A549 (cell line): ENCODE measurements around the gene FAM221A.

Experiments used
- CEBPB ChIP-seq, 2 experiments: fragments of >200 bp in 1 of 2; sonication (Bioruptor Twin) in 1 of 2; formaldehyde crosslinking in 1 of 2; IDR thresholded peaks; 2 replicates each; pipeline ENCODE4 v1.6.1; 2012 to 2016
- CHD2 ChIP-seq: fragments of 150-350 bp; IDR thresholded peaks from 2 replicates; pipeline ENCODE4 v1.6.1; 2014; ENCODE audit warnings: low read length; ENCODE audit not compliant: partially characterized antibody
- EP300 ChIP-seq, 2 experiments: fragments of >200 bp; sonication (Bioruptor Twin); formaldehyde crosslinking; IDR thresholded peaks; 2 replicates in 1 of 2; 3 replicates in 1 of 2; pipeline ENCODE4 v1.6.1; 2016 to 2017
- MYC ChIP-seq: IDR thresholded peaks from 2 replicates; pipeline ENCODE4 v1.6.1; 2012; ENCODE audit warnings: mild to moderate bottlenecking, inconsistent platforms, low read length, improper control_type of control experiment, borderline replicate concordance
- NFE2L2 ChIP-seq: fragments of 150-350 bp; conservative IDR thresholded peaks from 2 replicates; pipeline ENCODE4 v1.6.1; 2014; ENCODE audit warnings: low read length
- POLR2A ChIP-seq: IDR thresholded peaks from 2 replicates; pipeline ENCODE4 v1.6.1; 2012; ENCODE audit warnings: mild to moderate bottlenecking, low read length
- RNF2 ChIP-seq: fragments of 200-600 bp; sonication (generic); IDR thresholded peaks from 2 replicates; pipeline ENCODE4 v1.6.1; 2016; ENCODE audit warnings: low read depth, mild to moderate bottlenecking, antibody characterized with exemption, moderate library complexity, borderline replicate concordance
- ZSCAN20 ChIP-seq: fragments of 250-450 bp; sonication (Bioruptor Pico); IDR thresholded peaks from 2 replicates; pipeline ENCODE4 v1.8.0; 2022; ENCODE audit warnings: mild to moderate bottlenecking, moderate library complexity
- TF ChIP-seq, protein P1 (sequence below): fragments of >200 bp; sonication (Bioruptor Twin); formaldehyde crosslinking; IDR thresholded peaks from 3 replicates; pipeline ENCODE4 v1.5.1; 2016
- TF ChIP-seq, protein P2 (sequence below): IDR thresholded peaks from 2 replicates; pipeline ENCODE4 v1.6.1; 2012

DNA sequence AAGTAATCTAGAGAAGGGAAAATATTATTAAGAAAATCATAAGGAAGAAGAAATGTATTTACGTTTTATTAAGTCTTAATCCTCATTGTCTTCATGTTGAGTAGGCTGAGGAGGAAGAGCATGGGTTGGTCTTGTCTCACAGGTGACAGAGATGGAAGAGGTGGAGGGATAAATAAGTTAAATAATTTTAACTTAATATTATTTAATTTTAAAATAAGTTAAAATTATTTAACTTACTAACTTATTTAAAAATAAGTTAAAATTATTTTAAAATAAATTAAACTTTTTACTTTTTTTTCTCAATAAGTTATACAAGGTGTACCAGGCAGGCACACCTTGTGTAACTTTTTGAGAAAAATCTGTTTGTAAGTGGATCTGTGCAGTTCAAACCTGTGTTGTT is 66.6 kb downstream of the FAM221A start:
- TF ChIP-seq MYC (no peak), CHD2 (no peak), POLR2A (no peak), ZSCAN20 (CRISPR knock-in tag) (no peak), RNF2 (no peak), NFE2L2 (no peak), CEBPB (IDR thresholded peaks at IDR 0.05) (no peak), EP300 (IDR thresholded peaks at IDR 0.05) (no peak)
- TF ChIP-seq, protein P1, sequence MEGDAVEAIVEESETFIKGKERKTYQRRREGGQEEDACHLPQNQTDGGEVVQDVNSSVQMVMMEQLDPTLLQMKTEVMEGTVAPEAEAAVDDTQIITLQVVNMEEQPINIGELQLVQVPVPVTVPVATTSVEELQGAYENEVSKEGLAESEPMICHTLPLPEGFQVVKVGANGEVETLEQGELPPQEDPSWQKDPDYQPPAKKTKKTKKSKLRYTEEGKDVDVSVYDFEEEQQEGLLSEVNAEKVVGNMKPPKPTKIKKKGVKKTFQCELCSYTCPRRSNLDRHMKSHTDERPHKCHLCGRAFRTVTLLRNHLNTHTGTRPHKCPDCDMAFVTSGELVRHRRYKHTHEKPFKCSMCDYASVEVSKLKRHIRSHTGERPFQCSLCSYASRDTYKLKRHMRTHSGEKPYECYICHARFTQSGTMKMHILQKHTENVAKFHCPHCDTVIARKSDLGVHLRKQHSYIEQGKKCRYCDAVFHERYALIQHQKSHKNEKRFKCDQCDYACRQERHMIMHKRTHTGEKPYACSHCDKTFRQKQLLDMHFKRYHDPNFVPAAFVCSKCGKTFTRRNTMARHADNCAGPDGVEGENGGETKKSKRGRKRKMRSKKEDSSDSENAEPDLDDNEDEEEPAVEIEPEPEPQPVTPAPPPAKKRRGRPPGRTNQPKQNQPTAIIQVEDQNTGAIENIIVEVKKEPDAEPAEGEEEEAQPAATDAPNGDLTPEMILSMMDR: no peak
- TF ChIP-seq, protein P2, sequence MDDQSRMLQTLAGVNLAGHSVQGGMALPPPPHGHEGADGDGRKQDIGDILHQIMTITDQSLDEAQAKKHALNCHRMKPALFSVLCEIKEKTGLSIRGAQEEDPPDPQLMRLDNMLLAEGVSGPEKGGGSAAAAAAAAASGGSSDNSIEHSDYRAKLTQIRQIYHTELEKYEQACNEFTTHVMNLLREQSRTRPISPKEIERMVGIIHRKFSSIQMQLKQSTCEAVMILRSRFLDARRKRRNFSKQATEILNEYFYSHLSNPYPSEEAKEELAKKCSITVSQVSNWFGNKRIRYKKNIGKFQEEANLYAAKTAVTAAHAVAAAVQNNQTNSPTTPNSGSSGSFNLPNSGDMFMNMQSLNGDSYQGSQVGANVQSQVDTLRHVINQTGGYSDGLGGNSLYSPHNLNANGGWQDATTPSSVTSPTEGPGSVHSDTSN: no peak
